ENCODE results near the gene LRFN3. TPM values are rescaled to one million over a fixed set of nuclear protein-coding genes. Genes with fewer than 3 reads are reported as not detected.
"Not testable (repeated sequence)": the region's sequence is repeated elsewhere in the genome, so short reads cannot be mapped to it uniquely, and the experiment has no call there.

LRFN3 gene
- total RNA-seq, 2 experiments from 2014 or later: 4.0 TPM

DNA sequence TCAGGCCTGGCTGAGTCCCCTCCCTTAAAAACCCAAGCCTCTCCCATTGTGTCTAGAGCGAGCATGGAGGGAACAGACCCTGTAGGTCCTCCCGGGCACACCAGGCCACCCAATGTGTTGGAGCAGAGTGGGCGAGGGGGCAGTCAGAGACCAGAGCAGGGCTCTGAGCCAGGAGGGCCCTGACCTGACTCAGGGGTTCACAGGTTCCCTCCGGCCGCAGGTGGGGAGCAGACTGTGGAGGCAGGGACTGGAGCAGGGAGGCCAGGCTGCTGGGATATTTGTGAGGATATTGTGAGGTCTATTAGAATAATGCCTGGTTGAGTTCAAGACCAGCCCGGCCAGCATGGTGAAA, 26.5 kb upstream of the LRFN3 start:
- H3K4me3 Mint-ChIP-seq: no peak overlapping the region
- no peak for DNase-seq
- no peak overlapping the region for H3K27ac Mint-ChIP-seq
- peaks cover 34% of the 10 kb centered on the region for H3K4me1 Mint-ChIP-seq (ENCODE audit: low read depth)
- intact Hi-C loops (cut with micrococcal nuclease): no loop called here
- H3K27me3 Mint-ChIP-seq (ENCODE audit: low read depth): no peaks in the 10 kb centered on the region
- no peaks in the 10 kb centered on the region for H3K9me3 Mint-ChIP-seq
- H3K36me3 Mint-ChIP-seq (ENCODE audit: low read depth): no peaks in the 10 kb centered on the region
- CTCF ChIA-PET: no interaction called here

DNA sequence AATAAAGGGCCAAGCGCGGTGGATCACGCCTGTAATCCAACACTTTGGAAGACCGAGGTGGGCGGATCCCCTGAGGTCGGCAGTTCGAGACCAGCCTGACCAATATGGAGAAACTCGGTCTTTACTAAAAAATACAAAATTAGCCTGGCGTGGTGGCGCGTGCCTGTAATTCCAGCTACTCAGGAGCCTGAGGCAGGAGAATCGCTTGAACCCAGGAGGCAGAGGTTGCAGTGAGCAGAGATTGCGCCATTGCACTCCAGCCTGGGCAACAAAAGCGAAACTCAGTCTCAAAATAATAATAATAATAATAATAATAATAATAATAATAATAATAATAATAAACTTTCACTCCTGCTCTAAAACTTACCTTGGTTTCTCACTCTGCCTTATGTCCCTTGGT, 25.8 kb upstream of the LRFN3 start:
- DNase-seq; H3K27ac Mint-ChIP-seq; H3K9me3 Mint-ChIP-seq; H3K36me3 Mint-ChIP-seq (ENCODE audit: low read depth); intact Hi-C loops (cut with micrococcal nuclease); H3K4me3 Mint-ChIP-seq; H3K27me3 Mint-ChIP-seq (ENCODE audit: low read depth); CTCF ChIA-PET: not testable (repeated sequence)
- H3K4me1 Mint-ChIP-seq (ENCODE audit: low read depth): peaks cover 28% of the 10 kb centered on the region

DNA sequence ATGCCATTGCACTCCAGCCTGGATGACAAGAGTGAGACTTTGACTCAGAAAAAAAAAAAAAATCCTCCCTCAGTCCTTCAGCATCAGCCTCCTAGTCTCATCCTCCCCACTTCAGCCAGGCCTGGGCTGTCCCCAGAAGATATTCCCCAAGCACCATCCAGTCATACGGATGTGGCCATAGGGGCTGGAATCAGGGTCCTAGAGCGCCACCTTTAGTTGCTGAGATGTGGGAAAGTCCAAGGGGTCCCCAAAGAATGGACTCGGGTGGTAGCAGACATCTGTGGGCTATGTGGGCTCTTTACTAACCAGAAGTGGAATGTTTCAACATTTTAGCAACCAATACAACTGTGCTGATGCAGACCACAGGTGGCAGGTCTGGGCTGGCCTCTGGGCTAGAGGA, 25.0 kb upstream of the LRFN3 start:
- Mint-ChIP-seq H3K4me1 (ENCODE audit: low read depth) (peaks cover 28% of the 10 kb centered on the region), H3K36me3 (ENCODE audit: low read depth) (no peaks in the 10 kb centered on the region), H3K27ac (no peak overlapping the region), H3K4me3 (no peak overlapping the region), H3K27me3 (ENCODE audit: low read depth) (no peaks in the 10 kb centered on the region), H3K9me3 (no peaks in the 10 kb centered on the region)
- intact Hi-C loops (cut with micrococcal nuclease): no loop called here
- CTCF ChIA-PET: no interaction called here
- DNase-seq: no peak

DNA sequence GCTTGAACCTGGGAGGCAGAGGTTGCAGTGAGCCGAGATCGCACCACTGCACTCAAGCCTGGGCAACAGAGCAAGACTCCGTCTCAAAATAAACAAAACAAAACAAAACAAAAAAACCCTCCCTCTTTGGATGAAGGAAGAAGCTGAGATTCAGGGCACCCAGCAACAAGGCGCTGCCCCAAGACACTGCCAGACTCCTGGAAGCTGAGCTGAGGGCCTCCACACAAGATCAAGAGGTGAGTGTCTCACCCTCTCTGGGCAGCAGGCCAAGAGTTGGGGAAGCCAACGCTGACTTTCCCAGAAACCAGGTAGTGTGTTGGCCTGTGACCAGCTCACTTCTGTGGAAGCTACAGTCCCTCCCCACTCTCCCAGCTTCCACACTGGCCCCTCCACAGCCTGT, 24.4 kb upstream of the LRFN3 start:
- no peaks in the 10 kb centered on the region for H3K36me3 Mint-ChIP-seq (ENCODE audit: low read depth)
- H3K4me1 Mint-ChIP-seq (ENCODE audit: low read depth): peaks cover 28% of the 10 kb centered on the region
- intact Hi-C loops (cut with micrococcal nuclease): no loop called here
- H3K27ac Mint-ChIP-seq: no peak overlapping the region
- CTCF ChIA-PET: interaction anchor here (0.7 to 1.4 kb wide), 4 partner anchors 9 to 175 kb away, joined by 3 to 4 read pairs (median 4); no protein-coding TSS in a partner anchor
- no peak for DNase-seq
- no peaks in the 10 kb centered on the region for H3K27me3 Mint-ChIP-seq (ENCODE audit: low read depth)
- H3K9me3 Mint-ChIP-seq: no peaks in the 10 kb centered on the region
- H3K4me3 Mint-ChIP-seq: no peak overlapping the region

DNA sequence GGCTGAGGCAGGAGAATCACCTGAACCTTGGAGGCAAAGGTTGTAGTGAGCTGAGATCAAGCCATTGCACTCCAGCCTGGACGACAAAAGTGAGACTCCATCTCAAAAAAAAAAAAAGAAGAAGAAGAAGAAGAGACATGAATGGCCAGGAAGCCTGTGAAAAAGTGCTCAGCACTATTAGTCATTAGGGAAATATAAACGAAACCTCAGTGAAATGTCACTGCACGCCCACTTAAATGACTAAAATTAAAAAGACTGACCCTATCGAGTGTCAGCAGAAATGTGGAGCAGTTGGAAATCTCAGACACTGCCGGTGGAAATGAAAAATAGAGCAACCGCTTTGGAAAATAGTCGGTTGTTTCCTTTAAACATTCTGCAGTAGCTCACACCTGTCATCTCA, 22.6 kb upstream of the LRFN3 start:
- H3K4me1 Mint-ChIP-seq (ENCODE audit: low read depth): peaks cover 23% of the 10 kb centered on the region
- CTCF ChIA-PET: no interaction called here
- no peak overlapping the region for H3K27ac Mint-ChIP-seq
- intact Hi-C loops (cut with micrococcal nuclease): no loop called here
- H3K27me3 Mint-ChIP-seq (ENCODE audit: low read depth): no peaks in the 10 kb centered on the region
- no peaks in the 10 kb centered on the region for H3K36me3 Mint-ChIP-seq (ENCODE audit: low read depth)
- no peaks in the 10 kb centered on the region for H3K9me3 Mint-ChIP-seq
- no peak for DNase-seq
- no peak overlapping the region for H3K4me3 Mint-ChIP-seq

DNA sequence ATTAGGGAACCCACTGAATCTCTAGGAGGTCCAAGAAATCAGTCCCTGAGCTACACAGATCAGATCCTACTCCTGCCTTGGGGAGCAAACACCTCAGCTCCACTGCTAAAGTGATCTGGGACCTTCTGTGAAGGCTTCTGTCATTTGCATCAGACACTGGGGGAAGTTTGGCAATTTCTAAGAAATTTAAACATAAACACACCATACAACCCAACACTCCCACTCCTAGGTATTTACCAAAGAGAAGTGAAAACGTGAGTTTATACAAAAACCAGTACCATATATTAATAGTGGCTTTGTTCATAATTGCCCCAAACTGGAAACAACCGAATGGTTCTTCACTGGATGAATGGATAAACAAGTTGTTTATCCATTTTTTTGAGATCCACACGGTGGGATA, 20.7 kb upstream of the LRFN3 start:
- Mint-ChIP-seq H3K9me3 (no peaks in the 10 kb centered on the region), H3K27ac (no peak overlapping the region), H3K4me3 (no peak overlapping the region), H3K27me3 (ENCODE audit: low read depth) (no peaks in the 10 kb centered on the region), H3K36me3 (ENCODE audit: low read depth) (no peaks in the 10 kb centered on the region), H3K4me1 (ENCODE audit: low read depth) (peaks cover 12% of the 10 kb centered on the region)
- intact Hi-C loops (cut with micrococcal nuclease): no loop called here
- CTCF ChIA-PET: no interaction called here
- no peak for DNase-seq

DNA sequence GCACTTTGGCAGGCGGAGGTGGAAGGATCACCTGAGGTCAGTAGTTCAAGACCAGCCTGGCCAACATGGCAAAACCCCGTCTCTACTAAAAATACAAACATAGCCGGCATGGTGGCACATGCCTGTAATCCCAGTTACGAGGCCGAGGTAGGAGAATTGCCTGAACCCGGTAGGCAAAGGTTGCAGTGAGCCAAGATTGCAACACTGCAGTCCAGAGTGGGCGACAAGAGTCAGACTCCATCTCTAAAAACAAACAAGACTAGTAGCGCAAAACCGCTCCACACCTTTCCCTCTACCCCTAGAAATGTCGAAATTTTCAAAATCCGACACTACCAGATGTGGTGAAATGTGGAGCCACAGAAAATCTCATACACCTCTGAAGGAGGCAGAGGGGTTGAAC, 16.9 kb upstream of the LRFN3 start:
- Mint-ChIP-seq H3K4me3 (no peak overlapping the region), H3K4me1 (ENCODE audit: low read depth) (no peaks in the 10 kb centered on the region), H3K9me3 (no peaks in the 10 kb centered on the region), H3K27ac (no peak overlapping the region), H3K36me3 (ENCODE audit: low read depth) (no peaks in the 10 kb centered on the region), H3K27me3 (ENCODE audit: low read depth) (no peaks in the 10 kb centered on the region)
- CTCF ChIA-PET: no interaction called here
- intact Hi-C loops (cut with micrococcal nuclease): no loop called here
- DNase-seq: no peak

DNA sequence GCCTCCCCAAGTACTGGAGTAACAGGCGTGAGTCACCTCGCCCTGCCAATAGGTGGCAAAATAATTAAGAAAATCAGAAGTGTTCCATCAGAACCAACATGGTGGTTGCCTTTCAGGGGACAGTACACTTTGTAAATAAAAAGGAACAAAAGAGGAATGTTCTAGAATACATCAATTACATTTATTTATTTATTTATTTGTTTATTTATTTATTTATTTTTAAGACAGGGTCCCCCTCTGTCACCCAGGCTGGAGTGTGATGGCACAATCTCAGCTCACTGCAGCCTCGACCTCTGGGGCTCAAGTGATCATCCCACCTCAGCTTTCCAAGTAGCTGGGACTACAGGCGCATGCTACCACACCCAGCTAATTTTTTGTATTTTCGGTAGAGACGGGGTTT, 15.2 kb upstream of the LRFN3 start:
- Mint-ChIP-seq H3K4me3 (no peak overlapping the region), H3K9me3 (peaks cover 11% of the 10 kb centered on the region), H3K4me1 (ENCODE audit: low read depth) (no peaks in the 10 kb centered on the region), H3K27me3 (ENCODE audit: low read depth) (no peaks in the 10 kb centered on the region), H3K36me3 (ENCODE audit: low read depth) (no peaks in the 10 kb centered on the region), H3K27ac (no peak overlapping the region)
- no peak for DNase-seq
- intact Hi-C loops (cut with micrococcal nuclease): no loop called here
- CTCF ChIA-PET: no interaction called here

DNA sequence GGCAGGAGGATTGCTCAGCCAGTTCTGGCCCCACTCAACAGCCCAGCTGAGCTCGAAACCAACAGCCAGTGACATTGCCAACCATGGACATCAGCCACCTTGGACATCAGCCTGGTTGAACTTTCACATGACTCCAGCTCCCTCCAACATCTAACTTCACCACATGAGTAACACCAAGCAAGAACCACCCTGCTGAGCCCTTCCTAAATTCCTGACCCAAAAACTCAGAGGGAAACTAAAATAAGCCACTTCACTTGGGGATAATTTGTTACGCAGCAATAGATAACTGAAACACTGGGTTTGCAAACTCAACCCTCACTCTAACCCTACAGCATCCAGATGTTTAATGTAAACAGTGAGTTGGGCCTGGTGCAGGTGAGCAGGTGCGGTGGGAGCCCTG, 10.7 kb upstream of the LRFN3 start:
- CTCF ChIA-PET: interaction anchor here (1.0 kb wide), 1 partner anchor 13 kb away, joined by 4 read pairs; no protein-coding TSS in a partner anchor
- no peak overlapping the region for H3K27ac Mint-ChIP-seq
- intact Hi-C loops (cut with micrococcal nuclease): no loop called here
- no peak for DNase-seq
- no peaks in the 10 kb centered on the region for H3K27me3 Mint-ChIP-seq (ENCODE audit: low read depth)
- H3K4me1 Mint-ChIP-seq (ENCODE audit: low read depth): peaks cover 11% of the 10 kb centered on the region
- H3K9me3 Mint-ChIP-seq: peaks cover 12% of the 10 kb centered on the region
- no peaks in the 10 kb centered on the region for H3K36me3 Mint-ChIP-seq (ENCODE audit: low read depth)
- no peak overlapping the region for H3K4me3 Mint-ChIP-seq

DNA sequence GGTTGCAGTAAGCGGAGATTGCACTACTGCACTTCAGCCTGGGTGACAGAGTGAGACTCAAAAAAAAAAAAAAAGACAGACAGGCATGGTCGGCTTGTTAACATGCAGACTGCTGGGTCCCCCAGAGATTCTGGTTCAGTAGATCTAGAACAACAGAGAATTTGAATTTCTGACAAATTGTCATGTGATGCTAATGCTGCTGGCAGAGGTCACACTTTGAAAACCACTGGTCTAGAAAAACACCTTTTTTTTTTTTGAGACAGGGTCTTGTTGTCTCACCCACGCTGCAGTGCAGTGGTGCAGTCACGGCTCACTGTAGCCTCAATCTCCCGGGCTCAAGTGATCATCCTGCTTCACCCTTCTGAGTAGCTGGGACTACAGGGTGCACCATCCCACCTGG, 7.7 kb upstream of the LRFN3 start:
- no peak overlapping the region for H3K4me3 Mint-ChIP-seq
- no peaks in the 10 kb centered on the region for H3K27me3 Mint-ChIP-seq (ENCODE audit: low read depth)
- CTCF ChIA-PET: interaction anchor here (1.7 kb wide), 1 partner anchor 47 kb away, joined by 15 read pairs; no protein-coding TSS in a partner anchor
- H3K4me1 Mint-ChIP-seq (ENCODE audit: low read depth): peaks cover 24% of the 10 kb centered on the region
- H3K36me3 Mint-ChIP-seq (ENCODE audit: low read depth): no peaks in the 10 kb centered on the region
- H3K27ac Mint-ChIP-seq: no peak overlapping the region
- peaks cover 12% of the 10 kb centered on the region for H3K9me3 Mint-ChIP-seq
- intact Hi-C loops (cut with micrococcal nuclease): no loop called here
- no peak for DNase-seq

DNA sequence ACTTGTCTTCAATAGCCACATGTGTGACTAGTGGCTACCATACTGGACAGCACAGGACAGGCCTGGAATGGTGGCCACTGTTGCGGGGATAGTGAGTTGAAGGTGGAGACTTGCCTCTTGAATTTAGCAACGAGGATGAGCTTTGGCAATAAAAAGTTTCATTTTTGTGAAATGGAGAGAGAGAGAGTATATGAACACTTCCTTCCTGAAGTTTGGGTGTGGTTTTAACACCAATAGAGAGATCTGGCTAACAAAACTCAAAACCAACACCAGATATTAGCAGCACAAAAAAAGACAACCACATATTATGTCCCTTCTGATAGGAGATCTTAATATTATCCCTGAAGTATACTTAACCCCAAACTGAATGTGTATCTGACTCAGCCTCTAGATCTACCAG, 6.3 kb upstream of the LRFN3 start:
- intact Hi-C loops (cut with micrococcal nuclease): no loop called here

DNA sequence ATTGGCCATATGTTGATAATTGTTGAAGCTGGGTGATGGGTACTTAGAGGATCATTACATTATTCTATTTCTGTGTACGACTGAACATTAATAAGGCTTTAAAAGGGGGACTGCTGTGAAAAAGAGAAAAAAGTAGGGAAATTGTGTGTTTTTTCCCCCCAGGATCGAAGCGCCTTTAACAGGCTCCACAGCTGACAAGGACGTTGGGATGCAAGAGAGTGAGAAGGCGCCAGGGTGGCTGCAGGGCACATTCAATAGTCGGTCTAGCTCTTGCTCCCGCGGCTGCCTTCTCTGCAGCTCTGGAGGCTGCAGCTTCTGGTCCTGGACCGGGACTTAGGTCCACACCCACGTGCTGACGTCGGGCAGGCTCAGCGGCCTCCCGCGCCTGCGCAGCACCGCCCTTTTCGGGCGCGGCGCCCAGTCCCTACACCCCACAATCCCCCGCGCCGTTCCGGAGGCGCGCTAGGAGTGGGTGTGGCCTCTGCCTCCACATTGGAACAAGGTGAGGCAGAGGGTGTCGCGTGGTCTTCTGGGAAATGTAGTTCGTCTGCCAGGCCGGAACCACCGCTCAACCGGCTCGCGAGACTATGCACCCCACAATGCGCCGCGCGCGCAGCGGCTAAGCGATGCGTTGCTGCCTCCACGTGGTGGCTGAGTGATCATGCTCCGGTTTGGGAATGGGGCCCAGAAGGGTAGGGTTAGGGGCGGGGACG, 4.9 kb upstream of the LRFN3 start:
- intact Hi-C loops (cut with micrococcal nuclease): loop anchor here (1.0 kb wide), 12 partner anchors 32 to 283 kb away; partner anchors contain the start of genes ARHGAP33, COX6B1, PROSER3 and PSENEN
- peaks cover 32% of the 10 kb centered on the region for H3K4me1 Mint-ChIP-seq (ENCODE audit: low read depth)
- peak; percentile 100 for DNase-seq
- CTCF ChIA-PET: interaction anchor here (0.5 to 4.9 kb wide), 15 partner anchors 9 to 239 kb away, joined by 3 to 69 read pairs (median 3); no protein-coding TSS in a partner anchor
- no peaks in the 10 kb centered on the region for H3K9me3 Mint-ChIP-seq
- H3K27me3 Mint-ChIP-seq (ENCODE audit: low read depth): no peaks in the 10 kb centered on the region
- peak overlapping the region; percentile 93 for H3K27ac Mint-ChIP-seq
- H3K4me3 Mint-ChIP-seq: peak overlapping the region; percentile 81
- H3K36me3 Mint-ChIP-seq (ENCODE audit: low read depth): no peaks in the 10 kb centered on the region

More for the DNA sequence above, 6.3 kb upstream of the LRFN3 start:
- peaks cover 24% of the 10 kb centered on the region for H3K4me1 Mint-ChIP-seq (ENCODE audit: low read depth)
- no peak for DNase-seq
- peaks cover 12% of the 10 kb centered on the region for H3K9me3 Mint-ChIP-seq
- peak overlapping the region; percentile 91 for H3K27ac Mint-ChIP-seq
- H3K36me3 Mint-ChIP-seq (ENCODE audit: low read depth): no peaks in the 10 kb centered on the region
- H3K27me3 Mint-ChIP-seq (ENCODE audit: low read depth): no peaks in the 10 kb centered on the region
- CTCF ChIA-PET: interaction anchor here (1.6 to 1.7 kb wide), 2 partner anchors 48 to 60 kb away, joined by 3 to 15 read pairs; no protein-coding TSS in a partner anchor
- peak overlapping the region; percentile 41 for H3K4me3 Mint-ChIP-seq

DNA sequence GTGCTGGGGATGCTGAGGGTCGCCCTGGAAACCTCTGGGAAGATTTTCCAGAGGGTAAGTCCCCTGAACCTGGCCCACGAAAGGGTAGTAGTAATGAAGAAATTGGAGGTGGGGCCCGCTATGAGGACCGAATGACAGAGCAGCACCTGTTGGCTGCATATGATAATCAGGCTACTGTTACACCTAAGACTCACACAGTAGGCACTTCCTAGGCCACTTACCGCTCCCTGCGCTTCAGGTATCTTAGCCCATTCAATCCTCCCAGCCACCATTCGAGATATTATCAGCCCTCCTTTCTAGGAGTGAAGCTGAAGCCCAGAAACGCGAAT, 4.3 kb upstream of the LRFN3 start:
- peak overlapping the region; percentile 81 for H3K4me3 Mint-ChIP-seq
- CTCF ChIA-PET: interaction anchor here (0.6 to 4.9 kb wide), 9 partner anchors 20 to 239 kb away, joined by 3 to 69 read pairs (median 5); partner anchors contain the start of gene SYNE4
- DNase-seq: no peak
- H3K4me1 Mint-ChIP-seq (ENCODE audit: low read depth): peaks cover 32% of the 10 kb centered on the region
- no peaks in the 10 kb centered on the region for H3K27me3 Mint-ChIP-seq (ENCODE audit: low read depth)
- H3K27ac Mint-ChIP-seq: peak overlapping the region; percentile 74
- no peaks in the 10 kb centered on the region for H3K9me3 Mint-ChIP-seq
- intact Hi-C loops (cut with micrococcal nuclease): loop anchor here (1.0 kb wide), 12 partner anchors 33 to 284 kb away; partner anchors contain the start of genes ARHGAP33, COX6B1, PROSER3 and PSENEN
- no peaks in the 10 kb centered on the region for H3K36me3 Mint-ChIP-seq (ENCODE audit: low read depth)

All from activated naive CD4-positive, alpha-beta T cell treated with anti-CD3 and anti-CD28 coated beads for 36 hours (primary cell).